ENCODE data around the gene ZFAND5. TPM values are rescaled to one million over a fixed set of nuclear protein-coding genes. Genes with fewer than 3 reads are reported as not detected.

The ZFAND5 gene
- polyA plus RNA-seq, 1 of the 3 experiments (the other 2 are of a cell fraction), result 58.8 TPM

GRCh38 chr9:72332351-72332750 lies 32.7 kb downstream of the ZFAND5 start:
- Histone ChIP-seq H4K20me1 (ENCODE audit: insufficient read depth) (no peaks in the 10 kb centered on the region), H3K79me2 (ENCODE audit: insufficient read depth) (no peaks in the 10 kb centered on the region), H3K4me2 (no peak overlapping the region), H3K27ac (ENCODE audit: low read depth in 2 of 2, low read length in 1 of 2) (no peak overlapping the region), H3K36me3 (replicated peaks in 1 of 2; ENCODE audit: control insufficient read depth in 1 of 2, insufficient read depth in 2 of 2, low read length in 1 of 2) (no peaks in the 10 kb centered on the region), H3K4me3 (ENCODE audit: low read depth in 2 of 2, low read length in 1 of 2) (no peak overlapping the region), H3K4me1 (ENCODE audit: control insufficient read depth in 1 of 2, insufficient read depth in 2 of 2, low read depth in 1 of 2, low read length in 1 of 2) (no peaks in the 10 kb centered on the region), H3F3A (replicated peaks; ENCODE audit: insufficient read depth) (no peaks in the 10 kb centered on the region), H3K27me3 (ENCODE audit: insufficient read depth) (no peaks in the 10 kb centered on the region), H2AFZ (ENCODE audit: low read depth) (no peak overlapping the region), H3K9ac (no peak overlapping the region), H3K9me3 (no peaks in the 10 kb centered on the region), H3K9me2 (no peaks in the 10 kb centered on the region)
- 30% methylated on average over 4 of the region's 4 CpGs for WGBS (ENCODE audit: low lambda C conversion rate)
- no peak for TF ChIP-seq JUND (IDR thresholded peaks at IDR 0.05)
- no peak for TF ChIP-seq TEAD4 (IDR thresholded peaks at IDR 0.05; ENCODE audit: borderline replicate concordance, insufficient read depth)
- TF ChIP-seq POLR2AphosphoS5 (IDR thresholded peaks at IDR 0.05; ENCODE audit: low read depth, low read length), result no peak
- TF ChIP-seq FOXJ3 (CRISPR knock-in tag; IDR thresholded peaks at IDR 0.05), result no peak
- TF ChIP-seq CHD2 (IDR thresholded peaks at IDR 0.05; ENCODE audit: low read length, partially characterized antibody), result no peak
- TF ChIP-seq PBX3 (IDR thresholded peaks at IDR 0.05), result no peak
- TF ChIP-seq TAF1 (IDR thresholded peaks at IDR 0.05; ENCODE audit: borderline replicate concordance, low read depth, low read length), result no peak
- no peak for TF ChIP-seq RXRA (IDR thresholded peaks at IDR 0.05; ENCODE audit: borderline replicate concordance, low read depth)
- no peak for TF ChIP-seq FOSL2 (IDR thresholded peaks at IDR 0.05; ENCODE audit: borderline replicate concordance, low read depth)
- DNase-seq, result no peak
- ChIA-PET CTCF (interaction anchor here (1.3 kb wide), 1 partner anchor 11 kb away, joined by 4 read pairs; no protein-coding TSS in a partner anchor), POLR2A (no interaction called here)

GRCh38 chr9:72327631-72328030 lies 37.4 kb downstream of the ZFAND5 start:
- Histone ChIP-seq H3K79me2 (ENCODE audit: insufficient read depth) (no peaks in the 10 kb centered on the region), H3K9me2 (no peaks in the 10 kb centered on the region), H3F3A (replicated peaks; ENCODE audit: insufficient read depth) (no peaks in the 10 kb centered on the region), H3K4me1 (ENCODE audit: control insufficient read depth in 1 of 2, insufficient read depth in 2 of 2, low read depth in 1 of 2, low read length in 1 of 2) (no peaks in the 10 kb centered on the region), H4K20me1 (ENCODE audit: insufficient read depth) (no peaks in the 10 kb centered on the region), H2AFZ (ENCODE audit: low read depth) (no peak overlapping the region), H3K9ac (no peak overlapping the region), H3K4me3 (ENCODE audit: low read depth in 2 of 2, low read length in 1 of 2) (no peak overlapping the region), H3K36me3 (replicated peaks in 1 of 2; ENCODE audit: control insufficient read depth in 1 of 2, insufficient read depth in 2 of 2, low read length in 1 of 2) (no peaks in the 10 kb centered on the region), H3K9me3 (no peaks in the 10 kb centered on the region), H3K4me2 (no peak overlapping the region), H3K27me3 (ENCODE audit: insufficient read depth) (no peaks in the 10 kb centered on the region), H3K27ac (ENCODE audit: low read depth in 2 of 2, low read length in 1 of 2) (no peak overlapping the region)
- 49% methylated on average over 10 of the region's 10 CpGs for WGBS (ENCODE audit: low lambda C conversion rate)
- no peak for DNase-seq
- ChIA-PET CTCF (no interaction called here), POLR2A (no interaction called here)
- TF ChIP-seq PBX3 (IDR thresholded peaks at IDR 0.05) (no peak), MAX (IDR thresholded peaks at IDR 0.05; ENCODE audit: low read depth) (no peak), RAD21 (IDR thresholded peaks at IDR 0.05; ENCODE audit: low read length) (no peak), FOXJ3 (CRISPR knock-in tag; IDR thresholded peaks at IDR 0.05) (no peak), RCOR1 (IDR thresholded peaks at IDR 0.05; ENCODE audit: low read length) (no peak), CHD2 (IDR thresholded peaks at IDR 0.05; ENCODE audit: low read length, partially characterized antibody) (no peak), FOXM1 (IDR thresholded peaks at IDR 0.05; ENCODE audit: low read depth) (no peak), RFX5 (IDR thresholded peaks at IDR 0.05; ENCODE audit: low read length) (no peak), USF1 (IDR thresholded peaks at IDR 0.05; ENCODE audit: borderline replicate concordance, low read depth) (no peak), NRF1 (IDR thresholded peaks at IDR 0.05; ENCODE audit: low read depth, low read length) (no peak), SIN3A (IDR thresholded peaks at IDR 0.05; ENCODE audit: borderline replicate concordance, low read depth, low read length) (no peak), GABPA (IDR thresholded peaks at IDR 0.05; ENCODE audit: low read depth) (no peak), FOSL2 (IDR thresholded peaks at IDR 0.05; ENCODE audit: borderline replicate concordance, low read depth) (no peak), CTCF (IDR thresholded peaks at IDR 0.05) (no peak), ZBTB33 (IDR thresholded peaks at IDR 0.05; ENCODE audit: borderline replicate concordance, low read depth) (no peak)
